SK-N-SH (cell line): Measurements from ENCODE around the gene SLC12A3.

ENCODE experiments used
- EP300 ChIP-seq, 2 experiments: IDR thresholded peaks; 2 replicates each; pipeline versions ENCODE4 v1.4.0 to v1.6.1; 2012; ENCODE audit warnings: borderline replicate concordance in 1 of 2, low read depth in 1 of 2, low read length in 1 of 2
- GABPA ChIP-seq: IDR thresholded peaks from 2 replicates; pipeline ENCODE4 v1.4.0; 2012; ENCODE audit warnings: low read depth, mild to moderate bottlenecking
- TAF1 ChIP-seq: IDR thresholded peaks from 2 replicates; pipeline ENCODE4 v1.6.1; 2012; ENCODE audit warnings: low read depth, mild to moderate bottlenecking, low read length, moderate library complexity, borderline replicate concordance
- TEAD4 ChIP-seq: IDR thresholded peaks from 2 replicates; pipeline ENCODE4 v1.4.0; 2012; ENCODE audit warnings: mild to moderate bottlenecking, borderline replicate concordance; ENCODE audit not compliant: insufficient read depth
- TF ChIP-seq, protein P1 (sequence below): IDR thresholded peaks from 2 replicates; pipeline ENCODE4 v1.4.0; 2012; ENCODE audit warnings: low read depth
- TF ChIP-seq, protein P2 (sequence below): IDR thresholded peaks from 2 replicates; pipeline ENCODE4 v1.6.1; 2012; ENCODE audit warnings: mild to moderate bottlenecking, low read depth, low read length, moderate library complexity

DNA sequence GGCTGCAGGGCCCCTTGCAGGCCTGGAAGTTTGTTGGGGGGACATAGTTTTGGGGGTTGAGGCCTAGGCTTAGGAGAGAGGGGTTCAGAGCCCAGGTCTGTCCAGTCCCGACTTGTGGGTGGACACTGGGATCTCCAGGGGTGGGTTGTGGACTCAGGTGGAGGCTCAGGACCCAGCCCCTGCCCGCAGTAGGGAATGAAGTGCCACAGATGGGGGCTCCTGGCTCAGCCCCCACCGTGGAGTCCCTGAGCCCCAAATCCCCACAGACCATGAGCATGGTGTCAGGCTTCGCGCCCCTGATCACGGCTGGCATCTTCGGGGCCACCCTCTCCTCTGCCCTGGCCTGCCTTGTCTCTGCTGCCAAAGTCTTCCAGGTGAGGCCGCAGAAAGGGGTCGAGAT, 14.3 kb downstream of the SLC12A3 start:
- TF ChIP-seq EP300 (IDR thresholded peaks at IDR 0.05; ENCODE audit: borderline replicate concordance in 1 of 2, low read depth in 1 of 2, low read length in 1 of 2) (no peak), GABPA (no peak), TEAD4 (no peak), TAF1 (no peak)
- TF ChIP-seq, protein P1, sequence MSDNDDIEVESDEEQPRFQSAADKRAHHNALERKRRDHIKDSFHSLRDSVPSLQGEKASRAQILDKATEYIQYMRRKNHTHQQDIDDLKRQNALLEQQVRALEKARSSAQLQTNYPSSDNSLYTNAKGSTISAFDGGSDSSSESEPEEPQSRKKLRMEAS: no peak
- TF ChIP-seq, protein P2, sequence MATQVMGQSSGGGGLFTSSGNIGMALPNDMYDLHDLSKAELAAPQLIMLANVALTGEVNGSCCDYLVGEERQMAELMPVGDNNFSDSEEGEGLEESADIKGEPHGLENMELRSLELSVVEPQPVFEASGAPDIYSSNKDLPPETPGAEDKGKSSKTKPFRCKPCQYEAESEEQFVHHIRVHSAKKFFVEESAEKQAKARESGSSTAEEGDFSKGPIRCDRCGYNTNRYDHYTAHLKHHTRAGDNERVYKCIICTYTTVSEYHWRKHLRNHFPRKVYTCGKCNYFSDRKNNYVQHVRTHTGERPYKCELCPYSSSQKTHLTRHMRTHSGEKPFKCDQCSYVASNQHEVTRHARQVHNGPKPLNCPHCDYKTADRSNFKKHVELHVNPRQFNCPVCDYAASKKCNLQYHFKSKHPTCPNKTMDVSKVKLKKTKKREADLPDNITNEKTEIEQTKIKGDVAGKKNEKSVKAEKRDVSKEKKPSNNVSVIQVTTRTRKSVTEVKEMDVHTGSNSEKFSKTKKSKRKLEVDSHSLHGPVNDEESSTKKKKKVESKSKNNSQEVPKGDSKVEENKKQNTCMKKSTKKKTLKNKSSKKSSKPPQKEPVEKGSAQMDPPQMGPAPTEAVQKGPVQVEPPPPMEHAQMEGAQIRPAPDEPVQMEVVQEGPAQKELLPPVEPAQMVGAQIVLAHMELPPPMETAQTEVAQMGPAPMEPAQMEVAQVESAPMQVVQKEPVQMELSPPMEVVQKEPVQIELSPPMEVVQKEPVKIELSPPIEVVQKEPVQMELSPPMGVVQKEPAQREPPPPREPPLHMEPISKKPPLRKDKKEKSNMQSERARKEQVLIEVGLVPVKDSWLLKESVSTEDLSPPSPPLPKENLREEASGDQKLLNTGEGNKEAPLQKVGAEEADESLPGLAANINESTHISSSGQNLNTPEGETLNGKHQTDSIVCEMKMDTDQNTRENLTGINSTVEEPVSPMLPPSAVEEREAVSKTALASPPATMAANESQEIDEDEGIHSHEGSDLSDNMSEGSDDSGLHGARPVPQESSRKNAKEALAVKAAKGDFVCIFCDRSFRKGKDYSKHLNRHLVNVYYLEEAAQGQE: no peak
